ENCODE data around the gene CYP8B1. TPM values are rescaled to one million over a fixed set of nuclear protein-coding genes. Genes with fewer than 3 reads are reported as not detected.

Gene CYP8B1
- total RNA-seq, 1 donor from 2014 or later, result not detected

GRCh38 chr3:42864321-42864950, 11.2 kb downstream of the CYP8B1 start:
- H3K4me1 Mint-ChIP-seq (ENCODE audit: low read depth), result no peaks in the 10 kb centered on the region
- no peak overlapping the region for H3K27ac Mint-ChIP-seq
- TF ChIP-seq, protein P1, sequence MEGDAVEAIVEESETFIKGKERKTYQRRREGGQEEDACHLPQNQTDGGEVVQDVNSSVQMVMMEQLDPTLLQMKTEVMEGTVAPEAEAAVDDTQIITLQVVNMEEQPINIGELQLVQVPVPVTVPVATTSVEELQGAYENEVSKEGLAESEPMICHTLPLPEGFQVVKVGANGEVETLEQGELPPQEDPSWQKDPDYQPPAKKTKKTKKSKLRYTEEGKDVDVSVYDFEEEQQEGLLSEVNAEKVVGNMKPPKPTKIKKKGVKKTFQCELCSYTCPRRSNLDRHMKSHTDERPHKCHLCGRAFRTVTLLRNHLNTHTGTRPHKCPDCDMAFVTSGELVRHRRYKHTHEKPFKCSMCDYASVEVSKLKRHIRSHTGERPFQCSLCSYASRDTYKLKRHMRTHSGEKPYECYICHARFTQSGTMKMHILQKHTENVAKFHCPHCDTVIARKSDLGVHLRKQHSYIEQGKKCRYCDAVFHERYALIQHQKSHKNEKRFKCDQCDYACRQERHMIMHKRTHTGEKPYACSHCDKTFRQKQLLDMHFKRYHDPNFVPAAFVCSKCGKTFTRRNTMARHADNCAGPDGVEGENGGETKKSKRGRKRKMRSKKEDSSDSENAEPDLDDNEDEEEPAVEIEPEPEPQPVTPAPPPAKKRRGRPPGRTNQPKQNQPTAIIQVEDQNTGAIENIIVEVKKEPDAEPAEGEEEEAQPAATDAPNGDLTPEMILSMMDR (IDR thresholded peaks at IDR 0.05; ENCODE audit: unreplicated experiment), result no peak
- H3K27me3 Mint-ChIP-seq, result peaks cover 7% of the 10 kb centered on the region
- no peak for DNase-seq (ENCODE audit: low spot score, unreplicated experiment)
- H3K4me3 Mint-ChIP-seq (ENCODE audit: low read depth), result no peak overlapping the region
- H3K36me3 Mint-ChIP-seq (ENCODE audit: insufficient read depth), result no peaks in the 10 kb centered on the region
- H3K9me3 Mint-ChIP-seq (ENCODE audit: low read depth), result peaks cover 12% of the 10 kb centered on the region

- Mint-ChIP-seq H3K4me3 (ENCODE audit: low read depth) (no peak overlapping the region), H3K27ac (no peak overlapping the region), H3K27me3 (peaks cover 7% of the 10 kb centered on the region), H3K9me3 (ENCODE audit: low read depth) (peaks cover 16% of the 10 kb centered on the region), H3K36me3 (ENCODE audit: insufficient read depth) (peaks cover 4% of the 10 kb centered on the region), H3K4me1 (ENCODE audit: low read depth) (peaks cover 34% of the 10 kb centered on the region)
- TF ChIP-seq, protein P1 (IDR thresholded peaks at IDR 0.05; ENCODE audit: unreplicated experiment), result no peak
- DNase-seq (ENCODE audit: low spot score, unreplicated experiment), result no peak
Observed at GRCh38 chr3:42856544-42856943, 19.1 kb downstream of the CYP8B1 start.

DNA sequence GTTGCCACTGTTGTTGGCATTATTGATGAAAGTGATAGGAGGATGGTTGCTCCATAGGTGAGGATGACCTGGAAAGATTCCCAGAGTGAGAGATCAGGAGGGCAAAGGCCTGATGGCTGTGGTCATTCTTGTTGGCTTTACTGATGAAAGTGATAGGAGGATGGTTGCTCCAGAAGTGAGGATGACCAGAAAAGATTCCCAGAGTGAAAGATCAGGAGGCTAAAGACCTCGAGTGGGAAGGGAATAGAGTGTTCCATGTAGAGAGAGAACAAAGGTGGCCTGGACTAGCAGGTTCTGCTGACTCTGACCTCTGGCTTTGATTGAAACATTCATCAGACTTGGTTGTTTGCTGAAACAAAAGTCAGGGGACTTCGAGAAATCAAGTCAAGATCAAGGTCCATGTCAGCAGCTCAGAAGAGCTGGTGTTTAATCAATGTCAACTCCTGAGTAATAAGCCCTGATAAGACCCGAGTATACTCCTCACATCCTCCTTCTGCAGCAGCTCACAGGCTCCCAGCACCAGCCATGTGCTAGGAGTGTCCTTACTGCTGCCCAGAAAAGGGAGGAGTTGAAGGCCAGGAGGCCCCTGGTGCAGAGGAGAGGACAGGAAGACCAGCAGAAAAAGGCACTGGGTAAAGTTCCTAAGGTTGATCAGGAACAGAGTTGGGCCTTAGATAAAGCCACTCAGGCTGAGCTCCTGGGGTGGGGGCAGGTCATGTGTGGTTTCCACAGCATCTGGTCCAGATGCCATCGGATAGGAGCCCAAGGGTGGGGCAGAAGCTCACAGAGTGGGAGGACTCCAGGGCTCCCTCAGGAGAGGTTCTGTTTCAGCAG, 19.9 kb downstream of the CYP8B1 start:
- peaks cover 34% of the 10 kb centered on the region for H3K4me1 Mint-ChIP-seq (ENCODE audit: low read depth)
- no peak overlapping the region for H3K27ac Mint-ChIP-seq
- no peak for DNase-seq (ENCODE audit: low spot score, unreplicated experiment)
- TF ChIP-seq, protein P1 (IDR thresholded peaks at IDR 0.05; ENCODE audit: unreplicated experiment), result no peak
- peaks cover 11% of the 10 kb centered on the region for H3K9me3 Mint-ChIP-seq (ENCODE audit: low read depth)
- H3K36me3 Mint-ChIP-seq (ENCODE audit: insufficient read depth), result peaks cover 4% of the 10 kb centered on the region
- H3K4me3 Mint-ChIP-seq (ENCODE audit: low read depth), result no peak overlapping the region
- H3K27me3 Mint-ChIP-seq, result peaks cover 11% of the 10 kb centered on the region

DNA sequence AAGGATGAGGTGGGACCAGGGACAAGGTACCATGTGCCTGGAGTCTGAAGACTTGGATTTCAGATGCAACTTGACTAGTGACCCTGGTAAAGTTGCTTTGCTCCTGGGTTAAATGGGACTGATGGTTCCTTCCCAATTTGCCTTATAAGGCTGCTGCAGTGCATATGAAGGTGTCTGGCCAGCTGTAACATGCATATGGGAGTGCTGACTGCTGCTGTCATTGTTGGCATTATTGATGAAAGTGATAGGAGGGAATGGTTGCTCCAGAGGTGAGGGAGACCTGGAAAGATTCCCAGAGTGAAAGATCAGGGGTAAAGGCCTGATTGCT, 20.5 kb downstream of the CYP8B1 start:
- TF ChIP-seq, protein P1 (IDR thresholded peaks at IDR 0.05; ENCODE audit: unreplicated experiment), result no peak
- DNase-seq (ENCODE audit: low spot score, unreplicated experiment), result no peak
- peaks cover 34% of the 10 kb centered on the region for H3K4me1 Mint-ChIP-seq (ENCODE audit: low read depth)
- H3K36me3 Mint-ChIP-seq (ENCODE audit: insufficient read depth), result peaks cover 4% of the 10 kb centered on the region
- H3K4me3 Mint-ChIP-seq (ENCODE audit: low read depth), result no peak overlapping the region
- H3K27ac Mint-ChIP-seq, result no peak overlapping the region
- H3K27me3 Mint-ChIP-seq, result peaks cover 14% of the 10 kb centered on the region
- peaks cover 7% of the 10 kb centered on the region for H3K9me3 Mint-ChIP-seq (ENCODE audit: low read depth)

- Mint-ChIP-seq H3K9me3 (ENCODE audit: low read depth) (peaks cover 3% of the 10 kb centered on the region), H3K27ac (no peak overlapping the region), H3K4me3 (ENCODE audit: low read depth) (no peak overlapping the region), H3K27me3 (peaks cover 14% of the 10 kb centered on the region), H3K4me1 (ENCODE audit: low read depth) (peaks cover 31% of the 10 kb centered on the region), H3K36me3 (ENCODE audit: insufficient read depth) (peaks cover 1% of the 10 kb centered on the region)
- TF ChIP-seq, protein P1 (IDR thresholded peaks at IDR 0.05; ENCODE audit: unreplicated experiment), result no peak
- no peak for DNase-seq (ENCODE audit: low spot score, unreplicated experiment)
Observed at GRCh38 chr3:42853739-42854302, 21.9 kb downstream of the CYP8B1 start.

Measured in progenitor cell of endocrine pancreas (in vitro differentiated cells).